Esophagus muscularis mucosa (tissue), 4 donors: ENCODE data around the gene HBEGF. TPM values are rescaled to one million over a fixed set of nuclear protein-coding genes. Genes with fewer than 3 reads are reported as not detected.

Experiments used
- DNase-seq: peaks from one replicate; pipeline ENCODE4 v3.0.0-alpha.2; 2017; ENCODE audit errors: extremely low spot score
- H3K27ac ChIP-seq, 4 donors: fragments of 200-600 bp; sonication (generic); replicated peaks in 1 of 4; 1 replicate in 3 of 4; 2 replicates in 1 of 4; pipeline ENCODE4 v1.5.1; 2016 to 2019; ENCODE audit warnings: mild to moderate bottlenecking in 1 of 4
- H3K27me3 ChIP-seq, 4 donors: fragments of 200-600 bp; sonication (generic); one replicate each; pipeline versions ENCODE4 v1.5.1 to v1.6.0; 2016 to 2019
- H3K36me3 ChIP-seq, 4 donors: fragments of 200-600 bp; sonication (generic); one replicate each; pipeline ENCODE4 v1.5.1; 2016 to 2019
- H3K4me1 ChIP-seq, 4 donors: fragments of 200-600 bp; sonication (generic); one replicate each; pipeline ENCODE4 v1.5.1; 2016 to 2019
- H3K4me3 ChIP-seq, 4 donors: fragments of 200-600 bp; sonication (generic); 1 replicate in 2 of 4; 2 replicates in 2 of 4; pipeline ENCODE4 v1.5.1; 2016 to 2019; ENCODE audit warnings: mild to moderate bottlenecking in 4 of 4, moderate library complexity in 1 of 4
- H3K9me3 ChIP-seq, 4 donors: fragments of 200-600 bp; sonication (generic); 1 replicate in 3 of 4; 2 replicates in 1 of 4; pipeline ENCODE4 v1.5.1; 2016 to 2019
- EP300 ChIP-seq: sonication (generic); formaldehyde crosslinking; IDR thresholded peaks from one replicate; pipeline ENCODE4 v1.6.1; 2017; ENCODE audit warnings: antibody characterized with exemption
- POLR2A ChIP-seq: fragments of 450-650 bp; IDR thresholded peaks from one replicate; pipeline ENCODE4 v1.6.1; 2017; ENCODE audit warnings: antibody characterized with exemption, moderate library complexity, mild to moderate bottlenecking, low read depth
- POLR2AphosphoS5 ChIP-seq, 2 donors: sonication (generic); formaldehyde crosslinking; IDR thresholded peaks; one replicate each; pipeline ENCODE4 v1.6.1; 2017; ENCODE audit warnings: antibody characterized with exemption in 2 of 2
- WGBS: methylation state at CpG from one replicate; pipeline ENCODE4 v1.1.5; 2018; 5-methylcytosine and 5-hydroxymethylcytosine counted together
- intact Hi-C: fragments of 100-400 bp; cut with DNase I; formaldehyde crosslinking; loops from one replicate; pipeline ENCODE4 v1.15.1; 2023
- total RNA-seq, 4 donors: library from RNA; depleted of rRNA; stranded (reverse); fragments of >200 nt; gene quantifications; one replicate each; pipeline versions ENCODE4 v1.1.0 to v1.2.1, GENCODE V29; 2016
- TF ChIP-seq, protein P1 (sequence below), 3 experiments: fragments of 200-600 bp in 2 of 3; fragments of 450-650 bp in 1 of 3; sonication (generic) in 2 of 3; IDR thresholded peaks; one replicate each; pipeline ENCODE4 v1.5.1; 2017 to 2019; ENCODE audit warnings: antibody characterized with exemption in 3 of 3, mild to moderate bottlenecking in 2 of 3, moderate library complexity in 1 of 3

The HBEGF gene
- total RNA-seq, 4 donors from 2014 or later: 6.6 to 20.0 (median 8.2) TPM

- H3K27me3 ChIP-seq: no peaks in the 10 kb centered on the region
- no peak overlapping the region for H3K27ac ChIP-seq
- DNase-seq: no peak
- H3K36me3 ChIP-seq: no peaks in the 10 kb centered on the region
- WGBS: 88% methylated on average over 8 of the region's 8 CpGs
- intact Hi-C loops: no loop called here
- no peaks in the 10 kb centered on the region for H3K9me3 ChIP-seq
- TF ChIP-seq EP300 (no peak), POLR2AphosphoS5 (IDR thresholded peaks at IDR 0.05) (no peak), POLR2A (no peak)
- TF ChIP-seq, protein P1, sequence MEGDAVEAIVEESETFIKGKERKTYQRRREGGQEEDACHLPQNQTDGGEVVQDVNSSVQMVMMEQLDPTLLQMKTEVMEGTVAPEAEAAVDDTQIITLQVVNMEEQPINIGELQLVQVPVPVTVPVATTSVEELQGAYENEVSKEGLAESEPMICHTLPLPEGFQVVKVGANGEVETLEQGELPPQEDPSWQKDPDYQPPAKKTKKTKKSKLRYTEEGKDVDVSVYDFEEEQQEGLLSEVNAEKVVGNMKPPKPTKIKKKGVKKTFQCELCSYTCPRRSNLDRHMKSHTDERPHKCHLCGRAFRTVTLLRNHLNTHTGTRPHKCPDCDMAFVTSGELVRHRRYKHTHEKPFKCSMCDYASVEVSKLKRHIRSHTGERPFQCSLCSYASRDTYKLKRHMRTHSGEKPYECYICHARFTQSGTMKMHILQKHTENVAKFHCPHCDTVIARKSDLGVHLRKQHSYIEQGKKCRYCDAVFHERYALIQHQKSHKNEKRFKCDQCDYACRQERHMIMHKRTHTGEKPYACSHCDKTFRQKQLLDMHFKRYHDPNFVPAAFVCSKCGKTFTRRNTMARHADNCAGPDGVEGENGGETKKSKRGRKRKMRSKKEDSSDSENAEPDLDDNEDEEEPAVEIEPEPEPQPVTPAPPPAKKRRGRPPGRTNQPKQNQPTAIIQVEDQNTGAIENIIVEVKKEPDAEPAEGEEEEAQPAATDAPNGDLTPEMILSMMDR (IDR thresholded peaks at IDR 0.05): no peak
- H3K4me1 ChIP-seq: peaks cover 9 to 17% (median 15%) of the 10 kb centered on the region in 4 donors
- no peak overlapping the region for H3K4me3 ChIP-seq
Observed at GRCh38 chr5:140362311-140362710, 15.9 kb upstream of the HBEGF start.

GRCh38 chr5:140361901-140362300, 15.5 kb upstream of the HBEGF start:
- no peak for DNase-seq
- intact Hi-C loops: no loop called here

DNA sequence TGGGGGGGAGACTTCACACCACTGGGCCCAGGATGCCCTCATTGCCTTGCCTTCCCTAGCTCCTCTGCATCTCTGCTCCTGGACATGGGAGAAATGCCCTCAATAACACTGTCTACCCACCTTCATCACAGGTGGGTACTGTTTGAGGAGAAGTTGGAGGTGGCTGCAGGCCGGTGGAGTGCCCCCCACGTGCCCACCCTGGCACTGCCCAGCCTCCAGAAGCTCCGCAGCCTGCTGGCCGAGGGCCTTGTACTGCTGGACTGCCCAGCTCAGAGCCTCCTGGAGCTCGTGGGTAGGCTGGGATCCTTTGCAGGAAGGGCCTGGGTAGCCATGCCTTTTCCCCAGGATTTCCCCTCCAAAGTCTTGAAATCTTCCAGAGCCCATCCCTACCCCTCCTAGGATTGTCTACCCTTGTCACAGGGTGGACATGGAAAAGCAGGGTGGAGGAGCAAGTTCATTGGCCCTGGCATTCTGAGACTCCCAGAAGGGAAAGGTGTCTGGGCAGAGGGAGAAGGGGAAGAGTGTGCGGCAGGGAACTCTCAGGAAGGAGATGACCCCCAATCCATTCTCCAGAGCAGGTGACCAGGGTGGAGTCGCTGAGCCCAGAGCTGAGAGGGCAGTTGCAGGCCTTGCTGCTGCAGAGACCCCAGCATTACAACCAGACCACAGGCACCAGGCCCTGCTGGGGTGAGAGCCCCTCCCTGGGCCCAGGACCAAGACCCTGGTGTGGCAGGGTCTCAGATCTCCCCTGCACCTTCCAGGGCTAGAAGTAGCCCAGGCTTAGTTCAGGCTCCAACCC, 14.5 kb upstream of the HBEGF start:
- Histone ChIP-seq H3K4me3 (no peak overlapping the region), H3K27ac (no peak overlapping the region), H3K4me1 (peaks cover 10 to 19% (median 17%) of the 10 kb centered on the region in 4 donors), H3K36me3 (no peaks in the 10 kb centered on the region), H3K9me3 (no peaks in the 10 kb centered on the region), H3K27me3 (no peaks in the 10 kb centered on the region)
- no peak for DNase-seq
- WGBS: 85% methylated on average over 2 of the region's 7 CpGs
- TF ChIP-seq EP300 (no peak), POLR2A (no peak), POLR2AphosphoS5 (IDR thresholded peaks at IDR 0.05) (no peak)
- TF ChIP-seq, protein P1 (IDR thresholded peaks at IDR 0.05): no peak
- intact Hi-C loops: no loop called here

More at GRCh38 chr5:140361901-140362300, 15.5 kb upstream of the HBEGF start:
- WGBS: 90% methylated on average over 2 of the region's 2 CpGs
- Histone ChIP-seq H3K4me1 (peaks cover 10 to 19% (median 17%) of the 10 kb centered on the region in 4 donors), H3K4me3 (no peak overlapping the region), H3K27ac (no peak overlapping the region), H3K27me3 (no peaks in the 10 kb centered on the region), H3K9me3 (no peaks in the 10 kb centered on the region), H3K36me3 (no peaks in the 10 kb centered on the region)
- TF ChIP-seq, protein P1 (IDR thresholded peaks at IDR 0.05): no peak
- TF ChIP-seq POLR2A (no peak), EP300 (no peak), POLR2AphosphoS5 (IDR thresholded peaks at IDR 0.05) (no peak)

GRCh38 chr5:140360101-140360500, 13.7 kb upstream of the HBEGF start, which contains the start of gene SLC4A9:
Gene SLC4A9 (plus strand): TSS chr5:140360194. CDS start chr5:140360237, 43 bp downstream.
- no peaks in the 10 kb centered on the region for H3K36me3 ChIP-seq
- WGBS: 100% methylated on average over 2 of the region's 2 CpGs
- peaks cover 10 to 19% (median 17%) of the 10 kb centered on the region in 4 donors for H3K4me1 ChIP-seq
- DNase-seq: no peak
- H3K9me3 ChIP-seq: no peaks in the 10 kb centered on the region
- no peak within 1 kb of the TSS for H3K4me3 ChIP-seq
- no peaks in the 10 kb centered on the region for H3K27me3 ChIP-seq
- intact Hi-C loops: no loop called here
- TF ChIP-seq EP300 (no peak), POLR2A (no peak), POLR2AphosphoS5 (IDR thresholded peaks at IDR 0.05) (no peak)
- TF ChIP-seq, protein P1 (IDR thresholded peaks at IDR 0.05): no peak
- H3K27ac ChIP-seq: no peak within 1 kb of the TSS
